GM20431 (cell line): ENCODE measurements around the gene RESP18.
"Not testable (repeated sequence)": the region's sequence is repeated elsewhere in the genome, so short reads cannot be mapped to it uniquely, and the experiment has no call there.

Experiments used
- in situ Hi-C: fragments of 300-500 bp; cut with MseI, MboI; formaldehyde crosslinking; loops from one replicate; pipeline ENCODE4 v1.15.0; 2020; ENCODE audit warnings: low sequenced_read_pairs; ENCODE audit not compliant: unreplicated experiment

Gene RESP18

DNA sequence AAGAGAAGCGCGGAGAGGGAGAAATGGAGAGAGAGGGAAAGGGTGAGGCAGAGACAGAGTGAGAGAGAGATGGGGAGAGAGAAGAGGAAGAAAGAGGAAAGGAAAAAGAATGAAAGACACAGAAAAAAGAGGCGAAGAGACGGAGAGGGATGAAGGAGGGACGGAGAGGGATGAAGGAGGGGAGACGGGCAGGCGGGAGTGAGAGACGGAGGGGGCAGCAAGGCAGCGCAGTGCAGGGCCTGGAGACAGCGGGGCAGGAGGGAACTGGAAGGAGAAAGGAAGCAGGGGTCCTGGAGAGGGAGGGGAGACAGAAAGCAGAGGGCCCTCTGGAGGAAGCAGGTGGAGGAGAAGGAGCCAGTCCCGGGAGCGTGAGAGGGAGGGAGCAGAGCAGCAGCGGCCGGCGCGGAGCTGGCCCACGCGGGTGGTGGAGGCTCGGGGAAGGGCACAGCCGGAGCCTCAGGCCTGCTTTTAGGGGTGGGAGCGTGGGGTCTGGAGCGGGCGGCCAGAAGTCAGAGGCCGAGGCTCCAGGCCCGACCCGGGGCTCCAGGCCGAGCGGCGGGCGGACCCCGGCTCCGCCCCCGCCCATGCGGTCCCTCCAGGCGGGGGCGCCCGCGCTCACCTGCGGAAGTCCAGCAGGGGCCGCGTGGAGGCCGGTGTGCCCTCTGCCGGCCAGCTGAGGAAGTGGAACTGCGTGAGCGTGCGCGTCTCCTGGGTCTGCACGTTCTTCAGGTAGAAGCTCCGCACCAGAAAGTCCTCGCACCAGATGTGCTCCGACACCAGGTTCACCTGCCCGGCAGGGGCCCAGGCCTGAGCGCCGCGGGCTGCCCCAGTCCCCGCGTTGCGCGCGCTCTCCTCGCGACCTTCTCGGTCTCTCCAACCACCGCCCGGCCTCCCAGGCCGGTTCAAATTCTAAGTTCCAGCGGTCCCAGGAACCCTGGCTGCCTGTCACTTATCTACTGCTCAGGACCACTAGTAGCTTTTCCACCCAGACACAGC, 37.9 kb downstream of the RESP18 start:
- in situ Hi-C loops = no loop called here

GRCh38 chr2:219293736-219294231, 38.8 kb downstream of the RESP18 start:
- in situ Hi-C loops = no loop called here

GRCh38 chr2:219292616-219293015, 39.9 kb downstream of the RESP18 start:
- in situ Hi-C loops = no loop called here

- in situ Hi-C loops = no loop called here
Measured at GRCh38 chr2:219291910-219292490, 40.5 kb downstream of the RESP18 start.

DNA sequence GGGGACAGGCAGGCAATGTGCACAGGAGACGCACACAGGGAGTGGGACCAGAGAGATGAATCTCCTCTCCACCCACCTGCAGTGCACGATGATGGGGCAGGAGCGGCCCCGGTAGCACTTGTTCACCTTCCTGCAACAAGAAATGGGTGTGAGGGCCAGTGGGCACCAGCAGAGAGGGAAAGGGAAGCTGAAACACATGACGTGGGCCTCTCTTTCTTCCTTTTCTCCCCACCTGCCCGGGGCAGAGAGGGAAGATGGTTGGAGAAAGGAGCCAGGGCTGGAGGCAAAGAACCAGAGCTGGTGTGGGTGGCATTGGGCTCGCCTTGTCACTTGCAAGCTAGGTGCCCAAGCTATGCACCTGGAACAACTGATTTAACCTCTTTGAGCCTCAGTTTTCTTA, 41.1 kb downstream of the RESP18 start:
- in situ Hi-C loops = no loop called here

GRCh38 chr2:219290381-219291171, 42.0 kb downstream of the RESP18 start:
- in situ Hi-C loops = no loop called here

GRCh38 chr2:219289537-219290361, 42.8 kb downstream of the RESP18 start:
- in situ Hi-C loops = no loop called here

- in situ Hi-C loops = no loop called here
Measured at GRCh38 chr2:219289195-219289536, 43.4 kb downstream of the RESP18 start.

- in situ Hi-C loops = no loop called here
Measured at GRCh38 chr2:219287580-219288265, 44.8 kb downstream of the RESP18 start.

DNA sequence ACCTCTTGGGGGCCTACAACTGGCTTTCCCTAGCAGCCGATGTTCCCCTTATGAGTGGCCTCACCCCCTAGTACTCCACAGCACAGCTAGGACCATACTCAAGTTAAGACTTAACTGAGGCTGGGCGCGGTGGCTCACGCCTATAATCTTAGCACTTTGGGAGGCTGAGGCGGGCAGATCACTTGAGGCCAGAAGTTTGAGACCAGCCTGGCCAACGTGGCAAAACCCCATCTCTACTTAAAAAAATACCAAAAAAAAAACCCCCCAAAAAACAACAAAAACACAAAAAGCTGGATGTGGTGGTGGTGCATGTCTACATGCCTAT, 45.5 kb downstream of the RESP18 start:
- in situ Hi-C loops = not testable (repeated sequence)

GRCh38 chr2:219286436-219287115, 46.0 kb downstream of the RESP18 start:
- in situ Hi-C loops = no loop called here

DNA sequence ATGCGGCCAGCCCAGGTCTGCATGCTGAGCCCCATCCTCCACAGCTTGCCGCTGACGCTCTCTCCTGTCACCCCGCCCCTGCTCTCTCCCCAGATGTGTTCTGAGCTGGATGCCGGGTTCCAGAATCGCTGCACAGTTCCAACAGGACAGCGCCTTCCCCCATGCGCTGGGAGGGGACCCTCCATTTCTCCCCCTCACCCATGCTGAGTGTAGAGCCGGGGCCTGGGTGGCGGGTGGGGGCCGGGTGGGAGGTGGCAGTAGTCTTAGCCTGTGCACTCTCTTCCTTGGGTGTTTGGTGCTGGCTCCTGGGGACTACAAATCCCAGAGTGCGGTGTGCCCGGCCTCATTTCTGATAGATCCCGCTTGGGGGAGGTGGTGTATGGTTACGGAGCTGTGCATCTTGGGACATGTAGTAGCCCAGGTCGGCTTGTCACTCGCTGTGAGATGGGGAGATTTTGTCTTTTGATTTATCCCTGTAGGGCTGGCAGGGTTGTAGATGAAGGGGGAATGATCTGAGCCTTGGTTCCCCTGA, 46.6 kb downstream of the RESP18 start:
- in situ Hi-C loops = no loop called here

- in situ Hi-C loops = no loop called here
Measured at GRCh38 chr2:219285373-219285735, 47.2 kb downstream of the RESP18 start.

DNA sequence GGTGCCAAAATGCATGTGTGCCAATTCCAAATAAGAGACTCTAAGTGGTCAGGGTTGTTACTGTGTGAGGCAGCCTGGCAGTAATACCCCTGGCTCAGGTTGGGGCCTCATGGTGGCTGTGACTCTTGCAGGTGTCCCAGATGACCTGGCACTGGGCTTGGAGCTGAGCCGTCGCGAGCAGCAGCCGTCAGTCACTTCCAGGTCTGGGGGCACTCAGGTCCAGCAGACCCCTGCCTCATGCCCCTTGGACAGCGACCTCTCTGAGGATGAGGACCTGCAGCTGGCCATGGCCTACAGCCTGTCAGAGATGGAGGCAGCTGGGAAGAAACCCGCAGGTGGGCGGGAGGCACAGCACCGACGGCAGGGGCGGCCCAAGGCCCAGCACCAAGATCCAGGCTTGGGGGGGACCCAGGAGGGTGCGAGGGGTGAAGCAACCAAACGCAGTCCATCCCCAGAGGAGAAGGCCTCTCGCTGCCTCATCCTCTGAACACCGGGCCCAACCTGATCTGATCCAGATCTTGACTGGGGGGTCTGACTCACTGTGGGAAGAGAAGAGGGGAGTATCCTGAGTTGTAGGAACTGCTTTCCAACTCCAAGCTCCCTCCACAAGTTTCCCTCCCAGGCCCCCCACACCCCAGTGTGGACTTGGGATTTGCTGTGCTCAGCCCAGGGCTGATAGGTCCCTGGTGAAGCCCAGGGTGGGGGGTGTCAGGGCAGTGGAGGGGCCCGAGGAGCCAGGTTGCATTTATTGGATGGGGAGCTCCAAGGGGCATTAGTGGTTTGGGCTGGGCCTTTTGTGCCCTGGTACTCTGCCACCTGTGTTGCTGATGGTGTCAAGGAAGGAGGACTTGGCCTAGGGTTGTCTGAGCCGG, 47.8 kb downstream of the RESP18 start:
- in situ Hi-C loops = no loop called here

- in situ Hi-C loops = no loop called here
Measured at GRCh38 chr2:219282943-219283581, 49.5 kb downstream of the RESP18 start.

- in situ Hi-C loops = no loop called here
Measured at GRCh38 chr2:219282375-219282774, 50.2 kb downstream of the RESP18 start.

- in situ Hi-C loops = no loop called here
Measured at GRCh38 chr2:219281588-219281987, 51.0 kb downstream of the RESP18 start.
